Adrenal gland (tissue), 12 donors: Measurements from ENCODE around the gene MCCD1. TPM values are rescaled to one million over a fixed set of nuclear protein-coding genes. Genes with fewer than 3 reads are reported as not detected.

Source experiments
- DNase-seq, 7 donors: peaks; one replicate each; pipeline ENCODE4 v3.0.0-alpha.2; 2019 to 2020
- H3K27ac ChIP-seq, 5 donors: fragments of 200-600 bp; sonication (generic) in 4 of 5; 1 replicate in 3 of 5; 2 replicates in 2 of 5; pipeline versions ENCODE4 v1.5.1 to v1.8.0; 2016 to 2020; ENCODE audit warnings: mild to moderate bottlenecking in 1 of 5
- H3K27me3 ChIP-seq: fragments of 200-600 bp; 2 replicates; pipeline ENCODE4 v1.8.0; 2021
- H3K36me3 ChIP-seq, 2 donors: fragments of 200-600 bp; replicated peaks in 1 of 2; 1 replicate in 1 of 2; 2 replicates in 1 of 2; pipeline versions ENCODE4 v1.5.1 to v1.8.0; 2018 to 2022
- H3K4me1 ChIP-seq, 2 donors: fragments of 200-600 bp; replicated peaks in 1 of 2; 1 replicate in 1 of 2; 2 replicates in 1 of 2; pipeline versions ENCODE4 v1.5.1 to v1.8.0; 2018 to 2021
- H3K4me3 ChIP-seq, 4 donors: fragments of 200-600 bp; sonication (generic) in 3 of 4; one replicate each; pipeline ENCODE4 v1.5.1; 2016 to 2018
- H3K9me3 ChIP-seq, 3 donors: fragments of 200-600 bp; sonication (generic) in 1 of 3; replicated peaks in 1 of 3; 1 replicate in 2 of 3; 2 replicates in 1 of 3; pipeline versions ENCODE4 v1.5.1 to v1.8.0; 2016 to 2021
- POLR2A ChIP-seq, 2 donors: fragments of 450-650 bp; IDR thresholded peaks; one replicate each; pipeline ENCODE4 v1.6.1; 2017; ENCODE audit warnings: antibody characterized with exemption in 2 of 2, mild to moderate bottlenecking in 2 of 2, moderate library complexity in 1 of 2
- WGBS, 4 donors: extraction: QIAGEN DNeasy Blood & Tissue Kit in 2 of 4; methylation state at CpG; one replicate each; pipeline versions ENCODE4 v1.1.5 to v1.1.7; 2013 to 2017; 5-methylcytosine and 5-hydroxymethylcytosine counted together
- intact Hi-C, 2 donors: fragments of 100-400 bp; cut with DNase I; formaldehyde crosslinking; loops; one replicate each; pipeline versions ENCODE4 v1.14.1 to v1.15.0; 2022 to 2023
- polyA plus RNA-seq, 3 donors: library from polyadenylated mRNA; stranded (reverse); fragments of 200-250 nt in 2 of 3; fragments of 350-450 nt in 1 of 3; fragmentation: Illumina TruSeq in 1 of 3; extraction: RNeasy Lipid Tissue Mini Kit (QIAGEN cat#74804) in 1 of 3; gene quantifications; one replicate each; pipeline ENCODE4 v1.2.3, GENCODE V29; 2013 to 2014
- total RNA-seq, 9 donors: library from RNA; depleted of rRNA in 4 of 9; stranded (reverse); fragments of >200 nt in 4 of 9; fragments of 120-200 nt in 1 of 9; fragmentation: NEBNext Ultra II Directional in 1 of 9; extraction: Animal tissue kit (Norgen Biotek cat#: 25700) in 1 of 9; gene quantifications; one replicate each; pipeline versions ENCODE4 v1.1.0 to v1.2.4, GENCODE V29; 2013 to 2023
- TF ChIP-seq, protein P1 (sequence below), 6 experiments: fragments of 450-650 bp in 4 of 6; fragments of 200-600 bp in 2 of 6; sonication (generic) in 1 of 6; IDR thresholded peaks; 1 replicate in 5 of 6; 2 replicates in 1 of 6; pipeline versions ENCODE4 v1.5.1 to v1.8.0; 2016 to 2021; ENCODE audit warnings: antibody characterized with exemption in 6 of 6, mild to moderate bottlenecking in 2 of 6, moderate library complexity in 1 of 6
- donor health status: healthy with polysubstance abuse.
- donor health status: Bipolar disorder and iron deficiency.
- donor health status: DM: yes; HTN: yes; CAD: no.
- donor health status: DM: no; HTN: no; CAD: no.
- donor health status: DM: no; HTN: no; CAD: no.
- donor health status: DM: yes; HTN: yes; CAD: no.

MCCD1 gene
- total and polyA plus RNA-seq, 12 donors, result not detected

DNA sequence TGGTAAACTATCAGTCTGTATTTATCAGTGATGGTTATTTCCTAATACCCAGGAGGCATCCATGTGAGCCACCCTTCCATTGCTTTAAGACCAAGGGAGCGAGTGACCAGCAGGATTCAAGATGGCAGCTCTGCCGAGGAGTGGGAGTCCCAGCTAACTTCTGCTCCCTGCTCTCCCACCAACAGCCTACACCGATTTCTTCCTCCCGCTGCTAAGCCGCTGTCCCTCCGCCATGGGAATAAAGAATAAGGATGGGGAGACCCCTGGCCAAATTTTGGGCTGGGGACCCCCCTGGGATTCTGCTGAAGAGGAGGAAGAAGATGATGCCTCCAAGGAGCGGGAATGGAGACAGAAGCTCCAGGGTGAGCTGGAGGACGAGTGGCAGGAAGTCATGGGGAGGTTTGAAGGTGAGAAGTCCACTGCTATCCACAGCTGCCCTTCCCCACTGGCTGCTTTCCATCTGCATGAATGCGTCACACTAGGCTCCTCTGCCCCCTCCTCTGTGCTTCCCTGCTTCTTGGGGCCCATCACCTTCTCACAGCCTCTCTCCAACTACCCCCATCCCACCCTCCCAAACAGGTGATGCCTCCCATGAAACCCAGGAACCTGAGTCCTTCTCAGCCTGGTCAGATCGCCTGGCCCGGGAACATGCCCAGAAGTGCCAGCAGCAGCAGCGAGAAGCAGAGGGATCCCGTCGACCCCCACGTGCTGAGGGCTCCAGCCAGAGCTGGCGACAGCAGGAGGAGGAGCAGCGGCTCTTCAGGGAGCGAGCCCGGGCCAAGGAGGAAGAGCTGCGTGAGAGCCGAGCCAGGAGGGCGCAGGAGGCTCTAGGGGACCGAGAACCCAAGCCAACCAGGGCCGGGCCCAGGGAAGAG lies 28.9 kb downstream of the MCCD1 start:
- Histone ChIP-seq H3K36me3 (peaks cover 0 to 43% of the 10 kb centered on the region in 2 donors), H3K27ac (peak overlapping the region in 4 of 5 donors; percentile 13 to 76 (median 43))
- DNase-seq, result no peak

DNA sequence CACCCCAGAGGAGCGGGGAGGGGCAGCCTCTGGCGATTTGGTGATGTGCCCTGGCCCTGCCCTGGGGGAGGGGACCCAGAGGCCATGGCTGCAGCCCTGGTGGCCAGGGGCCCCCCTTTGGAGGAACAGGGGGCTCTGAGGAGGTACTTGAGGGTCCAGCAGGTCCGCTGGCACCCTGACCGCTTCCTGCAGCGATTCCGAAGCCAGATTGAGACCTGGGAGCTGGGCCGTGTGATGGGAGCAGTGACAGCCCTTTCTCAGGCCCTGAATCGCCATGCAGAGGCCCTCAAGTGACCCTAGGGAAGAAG lies 29.5 kb downstream of the MCCD1 start:
- WGBS, 4 donors, result 80 to 96% (median 84%) methylated on average over 4 to 8 of the region's 8 CpGs
- H3K9me3 ChIP-seq, result no peaks in the 10 kb centered on the region
- H3K36me3 ChIP-seq, result peaks cover 0 to 40% of the 10 kb centered on the region in 2 donors
- no peaks in the 10 kb centered on the region for H3K27me3 ChIP-seq
- H3K4me3 ChIP-seq, result no peak overlapping the region
- intact Hi-C loops, result no loop called here
- peaks cover 16 to 33% of the 10 kb centered on the region in 2 donors for H3K4me1 ChIP-seq
- peak overlapping the region in 4 of 5 donors; percentile 13 to 76 (median 43) for H3K27ac ChIP-seq
- DNase-seq, result no peak
- TF ChIP-seq, protein P1, sequence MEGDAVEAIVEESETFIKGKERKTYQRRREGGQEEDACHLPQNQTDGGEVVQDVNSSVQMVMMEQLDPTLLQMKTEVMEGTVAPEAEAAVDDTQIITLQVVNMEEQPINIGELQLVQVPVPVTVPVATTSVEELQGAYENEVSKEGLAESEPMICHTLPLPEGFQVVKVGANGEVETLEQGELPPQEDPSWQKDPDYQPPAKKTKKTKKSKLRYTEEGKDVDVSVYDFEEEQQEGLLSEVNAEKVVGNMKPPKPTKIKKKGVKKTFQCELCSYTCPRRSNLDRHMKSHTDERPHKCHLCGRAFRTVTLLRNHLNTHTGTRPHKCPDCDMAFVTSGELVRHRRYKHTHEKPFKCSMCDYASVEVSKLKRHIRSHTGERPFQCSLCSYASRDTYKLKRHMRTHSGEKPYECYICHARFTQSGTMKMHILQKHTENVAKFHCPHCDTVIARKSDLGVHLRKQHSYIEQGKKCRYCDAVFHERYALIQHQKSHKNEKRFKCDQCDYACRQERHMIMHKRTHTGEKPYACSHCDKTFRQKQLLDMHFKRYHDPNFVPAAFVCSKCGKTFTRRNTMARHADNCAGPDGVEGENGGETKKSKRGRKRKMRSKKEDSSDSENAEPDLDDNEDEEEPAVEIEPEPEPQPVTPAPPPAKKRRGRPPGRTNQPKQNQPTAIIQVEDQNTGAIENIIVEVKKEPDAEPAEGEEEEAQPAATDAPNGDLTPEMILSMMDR (IDR thresholded peaks at IDR 0.05), result no peak
- TF ChIP-seq POLR2A (IDR thresholded peaks at IDR 0.05), result no peak

More for the DNA sequence above, 28.9 kb downstream of the MCCD1 start:
- Histone ChIP-seq H3K4me3 (no peak overlapping the region), H3K27me3 (no peaks in the 10 kb centered on the region), H3K9me3 (no peaks in the 10 kb centered on the region), H3K4me1 (peaks cover 16 to 33% of the 10 kb centered on the region in 2 donors)
- WGBS, 4 donors, result 65 to 85% (median 72%) methylated on average over 23 to 24 of the region's 24 CpGs
- TF ChIP-seq, protein P1 (IDR thresholded peaks at IDR 0.05), result no peak
- no peak for TF ChIP-seq POLR2A (IDR thresholded peaks at IDR 0.05)
- intact Hi-C loops, result no loop called here

DNA sequence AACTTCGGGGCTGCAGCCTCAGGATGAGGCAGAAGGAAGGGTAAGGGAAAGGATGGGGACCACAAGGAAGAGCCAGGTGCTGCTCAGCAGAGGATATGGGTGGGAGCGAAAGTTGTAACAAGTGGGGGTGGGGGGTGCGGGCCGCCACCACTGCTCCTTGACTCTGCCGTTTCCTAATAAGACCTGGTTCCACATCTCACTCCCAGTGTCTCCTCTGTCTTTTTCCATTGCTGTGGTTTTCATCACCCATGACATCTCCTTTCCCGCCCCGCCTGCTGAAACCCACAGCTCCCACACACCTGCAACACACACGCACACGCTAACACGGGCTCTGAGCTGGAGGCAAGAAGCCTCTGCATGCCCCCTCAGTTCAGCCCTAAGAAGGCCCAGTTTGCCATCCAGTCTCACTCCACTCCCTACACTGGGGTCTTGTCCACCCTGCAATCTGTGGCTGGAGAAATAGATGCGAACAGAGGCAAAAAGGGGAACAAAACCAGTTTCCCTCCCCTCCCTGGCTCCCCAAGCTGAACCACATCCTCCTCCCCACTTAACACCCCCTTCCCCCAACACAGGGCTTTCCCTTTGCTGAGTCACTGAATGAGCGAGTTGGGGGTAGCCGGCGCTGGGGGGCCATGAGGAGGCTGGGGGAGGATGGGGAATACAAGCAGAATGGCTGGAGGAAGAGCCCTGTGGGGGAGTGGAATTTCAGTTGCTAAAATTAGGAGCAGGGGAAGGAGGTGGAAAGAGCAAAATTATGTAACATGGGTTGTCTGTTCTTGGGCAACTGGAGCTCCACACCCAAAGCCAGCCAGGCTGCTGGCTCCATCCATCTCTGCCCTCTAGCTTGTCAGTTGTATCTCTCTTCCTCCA lies 30.1 kb downstream of the MCCD1 start:
- Histone ChIP-seq H3K4me1 (peaks cover 16 to 33% of the 10 kb centered on the region in 2 donors), H3K27ac (peak overlapping the region; percentile 26 to 76 (median 39)), H3K36me3 (peaks cover 0 to 36% of the 10 kb centered on the region in 2 donors), H3K4me3 (no peak overlapping the region), H3K9me3 (no peaks in the 10 kb centered on the region), H3K27me3 (no peaks in the 10 kb centered on the region)
- TF ChIP-seq, protein P1 (IDR thresholded peaks at IDR 0.05), result no peak
- no peak for TF ChIP-seq POLR2A (IDR thresholded peaks at IDR 0.05)
- 71 to 79% (median 75%) methylated on average over 14 of the region's 14 CpGs for WGBS, 4 donors
- peak in 5 of 7 donors; percentile 37 to 67 (median 51) for DNase-seq
- intact Hi-C loops, result no loop called here

DNA sequence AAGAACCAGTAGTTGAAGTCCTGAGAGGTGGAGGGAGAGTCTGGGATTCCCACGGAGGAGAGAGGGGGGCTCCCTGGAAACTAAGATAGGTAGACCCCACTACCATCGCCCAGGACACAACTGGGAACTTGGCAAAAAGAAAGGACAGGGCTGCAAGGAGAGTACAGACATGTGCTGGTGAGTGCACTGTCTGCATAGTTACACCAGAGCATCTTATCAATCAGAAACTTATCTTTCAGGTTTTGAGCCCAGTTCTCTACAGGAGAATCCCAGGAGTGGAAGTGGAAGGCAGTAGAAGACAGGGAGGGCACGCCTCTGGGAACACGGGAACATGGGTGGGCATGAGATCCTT lies 30.8 kb downstream of the MCCD1 start:
- no peaks in the 10 kb centered on the region for H3K27me3 ChIP-seq
- no peaks in the 10 kb centered on the region for H3K9me3 ChIP-seq
- H3K4me3 ChIP-seq, result no peak overlapping the region
- H3K4me1 ChIP-seq, result peaks cover 16 to 33% of the 10 kb centered on the region in 2 donors
- DNase-seq, result no peak
- H3K27ac ChIP-seq, result peak overlapping the region in 4 of 5 donors; percentile 26 to 76 (median 54)
- peaks cover 0 to 34% of the 10 kb centered on the region in 2 donors for H3K36me3 ChIP-seq
- intact Hi-C loops, result no loop called here
- TF ChIP-seq POLR2A (IDR thresholded peaks at IDR 0.05), result no peak
- TF ChIP-seq, protein P1 (IDR thresholded peaks at IDR 0.05), result no peak
- WGBS, 4 donors, result 59 to 76% (median 72%) methylated on average over 4 of the region's 4 CpGs
